CD4-positive, alpha-beta T cell treated with Interleukin-15 for 1 hour (primary cell): ENCODE results near the gene NBEAL2.
A peak's percentile ranks its signal among the peaks of the same experiment; 100 is the strongest.

Experiments
- DNase-seq: peaks from one replicate; pipeline ENCODE4 v3.0.0-alpha.2; 2020

Gene NBEAL2

GRCh38 chr3:46988616-46989015 is 9.2 kb downstream of the NBEAL2 start:
- no peak for DNase-seq

DNA sequence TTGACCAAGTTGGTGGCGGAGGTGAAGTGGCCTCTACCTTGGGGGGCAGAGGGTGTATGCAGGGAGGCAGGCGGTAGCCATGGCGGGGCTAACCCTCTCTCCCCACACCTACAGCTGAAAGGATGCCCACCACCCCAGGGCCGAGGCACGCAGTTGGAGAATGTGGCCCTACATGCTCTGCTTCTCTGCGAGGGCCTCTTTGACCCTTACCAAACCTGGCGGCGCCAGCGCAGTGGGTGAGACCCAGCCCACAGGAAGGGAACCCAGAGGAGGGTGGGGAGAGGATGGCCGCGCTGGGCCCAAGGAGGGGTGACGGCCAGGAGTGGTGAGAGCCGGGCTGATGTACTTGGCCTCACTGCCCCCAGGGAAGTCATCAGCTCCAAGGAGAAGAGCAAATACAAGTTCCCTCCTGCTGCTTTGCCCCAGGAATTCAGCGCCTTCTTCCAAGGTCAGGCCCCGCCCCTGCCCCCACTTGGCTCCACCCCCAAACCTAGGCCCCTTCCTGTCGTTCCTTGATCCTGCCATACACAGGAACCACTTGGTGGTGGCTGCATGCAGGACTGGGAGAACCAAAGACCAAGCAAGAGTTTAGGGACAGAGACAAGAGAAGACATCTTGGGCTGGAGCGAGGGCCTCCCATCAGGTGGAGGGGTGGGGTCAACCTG is 9.8 kb downstream of the NBEAL2 start:
- DNase-seq = no peak

GRCh38 chr3:46990573-46991374 is 11.3 kb downstream of the NBEAL2 start:
- peak; percentile 59 for DNase-seq

DNA sequence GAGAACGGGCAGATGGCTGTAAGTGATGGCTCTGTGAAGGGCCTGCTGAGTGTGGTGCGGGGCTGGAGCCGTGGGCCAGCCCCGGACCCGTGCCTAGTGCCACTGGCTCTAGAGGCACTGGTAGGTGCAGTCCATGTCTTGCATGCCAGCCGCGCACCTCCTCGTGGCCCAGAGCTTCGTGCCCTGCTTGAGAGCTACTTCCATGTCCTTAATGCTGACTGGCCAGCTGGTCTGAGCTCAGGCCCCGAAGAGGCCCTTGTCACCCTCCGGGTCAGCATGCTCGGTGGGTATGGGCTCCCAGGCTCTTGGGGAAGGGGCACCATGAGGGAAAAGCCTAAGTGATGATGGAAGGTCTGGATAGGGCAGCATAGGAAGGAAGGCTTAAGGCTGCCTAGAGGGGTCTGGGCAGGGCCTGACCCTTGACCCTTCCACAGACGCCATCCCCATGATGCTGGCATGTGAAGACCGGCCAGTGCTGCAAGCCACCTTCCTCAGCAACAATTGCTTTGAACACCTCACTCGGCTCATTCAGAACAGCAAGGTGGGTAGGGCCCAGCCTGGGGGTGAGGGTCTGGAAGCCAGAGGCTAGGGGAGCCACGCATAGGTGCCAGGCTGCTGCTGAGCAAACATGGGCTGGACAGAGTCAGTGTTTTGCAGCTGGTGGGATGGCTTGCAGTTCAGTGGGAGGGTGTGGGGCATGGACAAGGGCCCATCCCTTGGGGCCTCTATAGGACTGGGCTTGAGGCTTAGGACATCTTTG is 12.1 kb downstream of the NBEAL2 start:
- DNase-seq = no peak

GRCh38 chr3:46992231-46992630 is 12.8 kb downstream of the NBEAL2 start:
- DNase-seq = no peak

DNA sequence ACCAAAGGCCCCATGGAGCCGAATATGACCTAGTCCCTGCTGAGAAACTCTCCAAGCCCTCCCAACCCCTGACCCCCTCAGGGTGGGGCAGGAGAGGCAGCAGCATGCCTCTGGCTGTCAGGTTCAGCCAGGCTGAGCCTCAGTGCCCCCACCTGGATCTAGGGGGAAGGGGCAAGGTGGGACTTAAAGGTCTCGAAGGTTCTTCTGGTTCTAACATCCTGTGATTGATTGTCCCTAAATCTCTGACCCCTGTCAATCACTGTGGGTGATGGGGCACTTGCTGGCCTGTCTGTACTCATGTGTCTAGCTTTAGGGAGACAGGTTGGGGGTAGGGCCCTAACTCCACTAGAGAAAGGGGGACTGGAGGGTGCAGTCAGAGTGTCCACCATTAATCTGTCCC is 13.8 kb downstream of the NBEAL2 start:
- DNase-seq = no peak

DNA sequence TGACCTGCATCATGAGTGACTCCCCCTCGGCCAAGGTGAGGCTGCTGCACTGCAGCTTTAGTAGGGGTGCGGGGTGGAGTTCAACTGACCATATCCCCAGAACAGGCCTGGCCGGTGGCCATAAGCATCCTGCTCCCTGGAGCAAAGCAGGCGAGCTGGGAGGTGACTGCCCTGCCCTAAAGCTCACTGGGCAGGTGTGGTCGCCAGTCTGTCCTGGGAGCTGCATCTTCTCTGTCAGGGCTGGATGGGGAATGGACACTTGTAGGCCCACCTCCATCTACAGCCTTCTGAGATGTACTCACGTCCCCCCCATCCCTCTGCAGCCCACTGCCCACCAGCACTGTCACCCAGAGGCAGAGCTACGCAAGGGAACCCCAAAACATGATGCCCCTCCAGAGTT is 14.5 kb downstream of the NBEAL2 start:
- no peak for DNase-seq

DNA sequence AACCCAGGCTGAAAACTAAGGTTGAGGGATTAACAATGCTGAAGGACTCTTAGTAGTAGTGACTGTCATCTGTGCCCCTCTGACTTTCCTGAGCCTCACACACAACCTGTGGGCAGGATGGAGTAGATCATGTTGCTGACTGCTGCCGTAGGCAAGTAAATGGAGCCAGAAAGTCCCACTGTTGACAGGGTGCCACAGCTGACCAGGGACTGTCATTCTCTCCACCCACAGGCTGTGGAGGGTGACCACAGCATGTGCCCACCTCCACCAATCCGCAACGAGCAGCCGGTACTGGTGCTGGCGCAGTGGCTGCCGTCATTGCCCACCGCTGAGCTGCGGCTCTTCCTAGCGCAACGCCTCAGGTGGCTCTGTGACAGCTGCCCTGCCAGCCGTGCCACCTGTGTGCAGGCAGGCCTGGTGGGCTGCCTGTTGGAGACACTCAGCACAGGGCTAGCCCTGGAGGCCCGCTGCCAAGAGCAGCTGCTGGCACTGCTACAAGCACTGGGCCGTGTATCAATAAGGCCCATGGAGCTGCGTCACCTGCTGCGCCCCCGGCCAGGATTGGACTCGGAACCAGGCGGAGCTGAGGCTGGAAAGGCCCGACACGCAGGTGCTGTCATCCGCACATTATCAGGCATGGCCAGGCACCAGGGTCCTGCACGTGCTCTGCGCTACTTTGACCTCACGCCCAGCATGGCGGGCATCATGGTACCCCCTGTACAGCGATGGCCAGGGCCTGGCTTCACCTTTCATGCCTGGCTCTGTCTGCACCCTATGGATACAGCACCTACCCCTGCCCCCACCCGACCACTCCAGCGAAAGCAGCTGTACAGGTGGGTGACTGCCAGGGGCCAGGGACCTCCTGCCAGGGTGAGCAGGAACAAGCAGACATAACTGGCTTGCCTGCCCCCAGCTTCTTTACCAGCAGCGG is 15.6 kb downstream of the NBEAL2 start:
- no peak for DNase-seq

- DNase-seq = no peak
Observed at GRCh38 chr3:46995901-46996562, 16.6 kb downstream of the NBEAL2 start.

DNA sequence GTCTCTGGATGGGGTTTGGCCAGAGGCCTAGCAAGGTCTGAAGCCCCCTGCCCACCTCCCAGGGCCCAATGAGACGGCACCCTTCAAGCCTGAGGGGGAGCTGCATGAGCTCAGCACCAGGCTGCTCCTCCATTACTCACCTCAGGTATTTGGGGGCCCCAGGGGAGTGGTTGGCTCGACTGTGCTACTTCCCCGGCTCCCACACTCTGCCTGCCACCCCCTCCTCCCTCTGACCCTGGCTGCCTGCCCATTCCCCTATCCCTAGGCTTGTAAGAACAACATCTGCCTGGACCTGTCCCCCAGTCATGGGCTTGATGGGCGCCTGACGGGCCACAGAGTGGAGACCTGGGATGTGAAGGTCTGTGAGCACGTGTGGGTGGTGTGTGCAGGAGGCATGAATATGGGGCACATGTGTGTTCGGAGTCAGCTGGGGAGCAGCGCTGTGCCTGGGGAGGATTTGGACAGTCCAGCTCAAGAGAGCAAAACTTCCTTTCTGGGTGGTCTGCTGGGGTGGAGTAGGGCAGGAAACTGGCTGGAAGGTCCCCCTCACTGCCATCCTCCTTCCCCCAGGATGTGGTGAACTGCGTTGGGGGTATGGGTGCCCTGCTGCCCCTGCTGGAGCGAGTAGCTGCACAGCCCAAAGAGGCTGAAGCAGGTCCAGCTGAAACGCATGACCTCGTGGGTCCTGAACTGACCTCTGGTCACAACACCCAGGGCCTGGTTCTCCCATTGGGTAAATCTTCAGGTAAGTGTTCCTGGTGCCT is 17.4 kb downstream of the NBEAL2 start:
- DNase-seq = no peak

GRCh38 chr3:46997453-46998091 is 18.1 kb downstream of the NBEAL2 start:
- DNase-seq = no peak

DNA sequence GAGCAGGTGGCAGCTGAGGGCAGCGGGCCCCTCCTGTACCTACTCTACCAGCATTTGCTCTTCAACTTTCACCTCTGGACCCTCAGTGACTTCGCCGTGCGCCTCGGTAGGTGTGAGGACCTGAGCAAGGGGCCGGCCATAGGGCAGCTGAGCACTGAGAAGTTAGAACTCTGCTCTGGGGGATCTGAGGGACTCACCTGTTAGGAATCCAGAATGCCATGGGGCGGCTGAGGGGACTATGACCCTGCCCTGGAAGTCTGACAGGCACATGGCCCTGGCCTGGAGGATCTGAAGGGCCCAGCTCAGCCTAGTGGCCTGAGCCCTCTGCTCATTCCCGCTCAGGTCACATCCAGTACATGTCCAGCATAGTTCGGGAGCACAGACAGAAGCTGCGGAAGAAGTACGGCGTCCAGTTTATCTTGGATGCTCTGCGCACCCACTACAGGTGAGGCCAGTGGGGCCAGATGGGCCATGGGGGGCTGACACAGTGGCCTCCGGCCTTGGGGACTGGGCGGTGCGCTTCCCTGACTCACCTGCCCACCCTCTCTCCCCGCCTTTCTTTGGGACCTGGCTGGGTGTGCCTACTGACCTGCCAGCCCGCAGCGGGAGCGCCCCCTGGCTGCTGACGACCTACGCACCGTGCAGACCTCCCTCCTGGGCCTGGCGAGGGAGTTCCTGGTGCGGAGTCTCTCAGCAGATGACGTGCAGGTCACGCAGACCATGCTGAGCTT is 18.8 kb downstream of the NBEAL2 start:
- peak; percentile 75 for DNase-seq

DNA sequence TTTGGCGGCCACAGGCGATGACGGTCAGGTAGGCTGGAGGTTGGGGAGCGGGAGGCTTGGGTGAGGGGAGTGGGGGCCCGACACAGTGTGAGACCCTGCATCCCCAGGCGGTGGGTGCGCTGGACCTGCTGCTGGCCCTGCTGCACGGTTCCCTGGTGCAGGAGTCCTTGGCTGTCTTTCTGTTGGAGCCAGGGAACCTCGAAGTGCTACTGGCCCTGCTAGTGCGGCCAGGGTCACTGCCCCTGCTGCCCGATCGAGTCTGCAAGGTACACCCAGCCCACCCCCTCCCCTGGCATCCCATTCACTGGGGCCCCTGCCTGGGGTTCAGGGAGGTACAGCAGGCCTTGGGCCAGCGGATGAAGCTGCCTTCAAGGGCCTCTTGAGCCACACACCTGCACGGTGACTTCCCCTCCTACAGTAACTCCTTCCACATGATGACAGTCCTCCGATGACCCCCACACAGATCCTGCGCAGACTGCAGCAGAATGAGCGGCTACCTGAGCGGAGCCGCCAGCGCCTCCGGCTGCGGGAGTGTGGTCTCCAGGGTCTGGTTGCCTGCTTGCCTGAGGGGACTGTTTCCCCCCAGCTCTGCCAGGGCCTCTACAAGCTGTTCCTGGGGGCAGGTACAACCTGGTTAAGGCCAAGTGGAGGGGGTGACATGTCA is 19.5 kb downstream of the NBEAL2 start:
- DNase-seq = no peak

DNA sequence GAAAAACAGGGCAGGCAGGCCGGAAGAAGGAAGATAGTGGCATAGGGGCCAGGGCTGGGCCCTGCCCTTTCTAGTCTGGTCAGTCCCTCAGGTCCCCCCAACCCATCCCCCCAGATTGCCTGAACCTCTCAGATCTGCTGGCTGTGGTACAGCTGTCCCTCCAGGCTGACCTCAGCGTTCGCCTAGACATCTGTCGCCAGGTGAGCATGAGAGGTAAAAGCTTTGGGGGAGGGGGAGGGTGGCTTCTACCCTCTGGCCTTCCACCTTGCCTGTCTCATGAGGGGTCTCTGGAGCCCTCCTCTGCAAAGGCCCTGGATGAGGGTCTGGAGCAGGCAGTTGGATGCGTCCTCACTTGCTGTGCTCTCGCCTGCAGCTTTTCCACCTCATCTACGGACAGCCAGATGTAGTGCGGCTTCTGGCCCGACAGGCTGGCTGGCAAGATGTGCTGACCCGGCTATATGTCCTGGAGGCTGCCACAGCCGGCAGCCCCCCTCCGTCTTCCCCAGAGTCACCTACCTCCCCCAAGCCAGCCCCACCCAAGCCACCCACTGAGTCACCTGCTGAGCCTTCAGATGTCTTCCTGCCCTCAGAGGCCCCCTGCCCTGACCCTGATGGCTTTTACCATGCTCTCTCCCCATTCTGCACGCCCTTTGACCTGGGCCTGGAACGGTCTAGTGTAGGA is 20.2 kb downstream of the NBEAL2 start:
- no peak for DNase-seq

- DNase-seq = no peak
Observed at GRCh38 chr3:47000198-47000815, 20.8 kb downstream of the NBEAL2 start.

GRCh38 chr3:47000922-47001730 is 21.7 kb downstream of the NBEAL2 start:
- no peak for DNase-seq

DNA sequence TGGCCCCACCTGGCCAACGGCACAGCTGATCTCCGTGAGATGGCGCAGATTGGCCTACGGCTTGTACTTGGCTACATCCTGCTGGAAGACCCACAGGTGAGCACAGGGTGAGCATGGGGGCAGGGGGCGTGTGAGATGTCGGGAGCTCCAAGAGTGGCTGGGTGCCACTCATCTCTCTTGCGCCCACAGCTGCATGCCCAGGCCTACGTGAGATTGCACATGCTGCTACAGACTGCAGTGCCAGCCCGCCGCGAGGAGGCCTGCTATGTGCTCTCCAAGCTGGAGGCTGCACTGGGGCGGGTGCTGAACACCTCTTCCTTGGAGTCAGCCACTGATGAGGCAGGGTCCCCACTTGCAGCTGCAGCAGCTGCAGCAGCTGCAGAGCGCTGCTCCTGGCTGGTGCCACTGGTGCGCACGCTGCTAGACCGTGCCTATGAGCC is 22.3 kb downstream of the NBEAL2 start:
- DNase-seq = no peak
